ENCODE results near the gene CAPN10.

The CAPN10 gene

DNA sequence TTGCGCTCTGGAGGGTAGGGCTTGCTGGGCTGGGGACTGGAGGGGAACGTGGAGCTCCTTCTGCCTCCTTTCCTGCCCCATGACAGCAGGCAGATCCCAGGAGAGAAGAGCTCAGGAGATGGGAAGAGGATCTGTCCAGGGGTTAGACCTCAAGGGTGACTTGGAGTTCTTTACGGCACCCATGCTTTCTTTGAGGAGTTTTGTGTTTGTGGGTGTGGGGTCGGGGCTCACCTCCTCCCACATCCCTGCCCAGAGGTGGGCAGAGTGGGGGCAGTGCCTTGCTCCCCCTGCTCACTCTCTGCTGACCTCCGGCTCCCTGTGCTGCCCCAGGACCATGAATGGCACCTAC, 43.1 kb downstream of the CAPN10 start:
- Histone ChIP-seq H3K27ac (no peak overlapping the region), H3K36me3 (replicated peaks) (no peaks in the 10 kb centered on the region), H3K27me3 (replicated peaks) (no peaks in the 10 kb centered on the region), H3K4me3 (ENCODE audit: low read depth, low read length) (no peak overlapping the region)
- TF ChIP-seq CTCF (IDR thresholded peaks at IDR 0.05; ENCODE audit: low read depth, low read length, missing control alignments), result no peak
- in situ Hi-C loops (cut with HindIII; ENCODE audit: low pct_ligation_motif_present, low sequenced_read_pairs), result no loop called here
- no peak for DNase-seq

DNA sequence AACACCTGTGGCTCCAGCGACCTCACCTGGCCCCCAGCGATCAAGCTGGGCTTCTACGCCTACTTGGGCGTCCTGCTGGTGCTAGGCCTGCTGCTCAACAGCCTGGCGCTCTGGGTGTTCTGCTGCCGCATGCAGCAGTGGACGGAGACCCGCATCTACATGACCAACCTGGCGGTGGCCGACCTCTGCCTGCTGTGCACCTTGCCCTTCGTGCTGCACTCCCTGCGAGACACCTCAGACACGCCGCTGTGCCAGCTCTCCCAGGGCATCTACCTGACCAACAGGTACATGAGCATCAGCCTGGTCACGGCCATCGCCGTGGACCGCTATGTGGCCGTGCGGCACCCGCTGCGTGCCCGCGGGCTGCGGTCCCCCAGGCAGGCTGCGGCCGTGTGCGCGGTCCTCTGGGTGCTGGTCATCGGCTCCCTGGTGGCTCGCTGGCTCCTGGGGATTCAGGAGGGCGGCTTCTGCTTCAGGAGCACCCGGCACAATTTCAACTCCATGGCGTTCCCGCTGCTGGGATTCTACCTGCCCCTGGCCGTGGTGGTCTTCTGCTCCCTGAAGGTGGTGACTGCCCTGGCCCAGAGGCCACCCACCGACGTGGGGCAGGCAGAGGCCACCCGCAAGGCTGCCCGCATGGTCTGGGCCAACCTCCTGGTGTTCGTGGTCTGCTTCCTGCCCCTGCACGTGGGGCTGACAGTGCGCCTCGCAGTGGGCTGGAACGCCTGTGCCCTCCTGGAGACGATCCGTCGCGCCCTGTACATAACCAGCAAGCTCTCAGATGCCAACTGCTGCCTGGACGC, 43.6 kb downstream of the CAPN10 start:
- Histone ChIP-seq H3K27me3 (replicated peaks) (no peaks in the 10 kb centered on the region), H3K4me3 (ENCODE audit: low read depth, low read length) (no peak overlapping the region), H3K27ac (no peak overlapping the region), H3K36me3 (replicated peaks) (no peaks in the 10 kb centered on the region)
- DNase-seq, result no peak
- TF ChIP-seq CTCF (IDR thresholded peaks at IDR 0.05; ENCODE audit: low read depth, low read length, missing control alignments), result no peak
- in situ Hi-C loops (cut with HindIII; ENCODE audit: low pct_ligation_motif_present, low sequenced_read_pairs), result no loop called here

DNA sequence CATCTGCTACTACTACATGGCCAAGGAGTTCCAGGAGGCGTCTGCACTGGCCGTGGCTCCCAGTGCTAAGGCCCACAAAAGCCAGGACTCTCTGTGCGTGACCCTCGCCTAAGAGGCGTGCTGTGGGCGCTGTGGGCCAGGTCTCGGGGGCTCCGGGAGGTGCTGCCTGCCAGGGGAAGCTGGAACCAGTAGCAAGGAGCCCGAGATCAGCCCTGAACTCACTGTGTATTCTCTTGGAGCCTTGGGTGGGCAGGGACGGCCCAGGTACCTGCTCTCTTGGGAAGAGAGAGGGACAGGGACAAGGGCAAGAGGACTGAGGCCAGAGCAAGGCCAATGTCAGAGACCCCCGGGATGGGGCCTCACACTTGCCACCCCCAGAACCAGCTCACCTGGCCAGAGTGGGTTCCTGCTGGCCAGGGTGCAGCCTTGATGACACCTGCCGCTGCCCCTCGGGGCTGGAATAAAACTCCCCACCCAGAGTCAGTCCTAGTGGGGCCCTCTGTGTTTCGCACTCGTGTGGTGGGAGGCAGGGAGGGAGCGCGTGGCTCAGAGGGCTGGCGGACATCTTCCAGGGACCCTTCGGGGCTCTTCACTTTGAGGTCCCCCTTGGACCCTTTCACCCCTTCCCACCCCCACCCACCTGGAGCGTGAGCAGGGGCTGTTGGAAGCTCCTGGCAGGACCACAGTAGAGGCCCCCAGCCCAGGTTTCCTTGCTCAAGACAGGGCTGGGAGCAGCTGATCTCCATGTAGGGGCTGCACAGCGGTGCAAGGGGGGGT, 44.4 kb downstream of the CAPN10 start:
- no peaks in the 10 kb centered on the region for H3K27me3 ChIP-seq (replicated peaks)
- H3K27ac ChIP-seq, result no peak overlapping the region
- no peak overlapping the region for H3K4me3 ChIP-seq (ENCODE audit: low read depth, low read length)
- no peak for DNase-seq
- TF ChIP-seq CTCF (IDR thresholded peaks at IDR 0.05; ENCODE audit: low read depth, low read length, missing control alignments), result no peak
- no peaks in the 10 kb centered on the region for H3K36me3 ChIP-seq (replicated peaks)
- in situ Hi-C loops (cut with HindIII; ENCODE audit: low pct_ligation_motif_present, low sequenced_read_pairs), result no loop called here

DNA sequence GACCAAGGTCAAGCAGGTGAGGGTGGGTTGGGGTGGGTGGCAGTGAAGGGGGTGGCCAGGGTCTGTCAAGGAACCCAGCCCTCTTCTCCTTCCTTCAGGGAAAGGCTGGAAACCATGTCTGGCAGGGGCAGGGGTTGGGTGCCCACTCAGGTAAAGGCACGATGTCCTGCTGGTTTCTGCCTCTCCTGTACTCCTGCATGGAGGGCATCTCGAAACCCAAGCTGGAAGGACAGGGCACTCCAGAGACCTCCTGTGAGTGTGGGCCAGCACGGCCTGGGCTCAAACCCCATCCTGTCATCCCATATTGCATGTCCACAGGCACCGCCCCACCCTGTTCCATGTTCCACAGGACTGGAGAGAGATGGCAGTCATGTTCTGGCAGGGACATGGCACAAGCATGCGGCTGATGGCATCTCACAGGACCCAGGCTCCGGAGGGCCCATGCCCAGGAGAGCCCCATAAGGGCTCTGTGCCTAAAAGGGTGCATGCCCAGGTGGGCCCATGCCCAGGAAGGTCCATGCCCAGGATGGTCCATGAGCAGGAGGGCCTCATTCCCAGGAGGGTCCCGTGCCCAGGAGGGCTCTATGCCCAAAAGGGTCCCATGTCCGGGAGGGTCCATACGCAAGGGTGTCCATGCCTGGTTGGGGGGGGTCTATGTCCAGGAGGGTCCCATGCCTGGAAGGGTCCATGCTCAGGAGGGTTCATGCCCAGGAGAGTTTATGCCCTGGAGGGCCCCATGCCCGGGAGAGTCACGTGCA, 45.2 kb downstream of the CAPN10 start:
- DNase-seq, result no peak
- Histone ChIP-seq H3K27me3 (replicated peaks) (no peaks in the 10 kb centered on the region), H3K36me3 (replicated peaks) (no peaks in the 10 kb centered on the region), H3K27ac (no peak overlapping the region), H3K4me3 (ENCODE audit: low read depth, low read length) (no peak overlapping the region)
- TF ChIP-seq CTCF (IDR thresholded peaks at IDR 0.05; ENCODE audit: low read depth, low read length, missing control alignments), result no peak
- in situ Hi-C loops (cut with HindIII; ENCODE audit: low pct_ligation_motif_present, low sequenced_read_pairs), result no loop called here

GRCh38 chr2:240632306-240632721, 45.8 kb downstream of the CAPN10 start:
- Histone ChIP-seq H3K27me3 (replicated peaks) (no peaks in the 10 kb centered on the region), H3K4me3 (ENCODE audit: low read depth, low read length) (no peak overlapping the region), H3K27ac (no peak overlapping the region), H3K36me3 (replicated peaks) (no peaks in the 10 kb centered on the region)
- no peak for TF ChIP-seq CTCF (IDR thresholded peaks at IDR 0.05; ENCODE audit: low read depth, low read length, missing control alignments)
- in situ Hi-C loops (cut with HindIII; ENCODE audit: low pct_ligation_motif_present, low sequenced_read_pairs), result no loop called here
- DNase-seq, result no peak
